Panc1 (cell line): ENCODE results near the gene BRAF.

Experiments used
- CTCF ChIP-seq: fragments of 450-650 bp; IDR thresholded peaks from 2 replicates; pipeline ENCODE4 v1.5.1; 2017; ENCODE audit warnings: mild to moderate bottlenecking
- POLR2AphosphoS5 ChIP-seq: IDR thresholded peaks from 2 replicates; pipeline ENCODE4 v1.6.1; 2012; ENCODE audit warnings: mild to moderate bottlenecking, low read depth, low read length, moderate library complexity
- TCF7L2 ChIP-seq: IDR thresholded peaks from 2 replicates; pipeline ENCODE4 v1.6.1; 2011; ENCODE audit warnings: mild to moderate bottlenecking, low read depth, low read length, inconsistent platforms
- TF ChIP-seq, protein P1 (sequence below), 2 experiments: IDR thresholded peaks; 2 replicates each; pipeline ENCODE4 v1.6.1; 2011 to 2012; ENCODE audit warnings: low read depth in 2 of 2, control low read depth in 1 of 2, low read length in 1 of 2, mild to moderate bottlenecking in 1 of 2, moderate library complexity in 1 of 2; ENCODE audit not compliant: insufficient read depth in 1 of 2

DNA sequence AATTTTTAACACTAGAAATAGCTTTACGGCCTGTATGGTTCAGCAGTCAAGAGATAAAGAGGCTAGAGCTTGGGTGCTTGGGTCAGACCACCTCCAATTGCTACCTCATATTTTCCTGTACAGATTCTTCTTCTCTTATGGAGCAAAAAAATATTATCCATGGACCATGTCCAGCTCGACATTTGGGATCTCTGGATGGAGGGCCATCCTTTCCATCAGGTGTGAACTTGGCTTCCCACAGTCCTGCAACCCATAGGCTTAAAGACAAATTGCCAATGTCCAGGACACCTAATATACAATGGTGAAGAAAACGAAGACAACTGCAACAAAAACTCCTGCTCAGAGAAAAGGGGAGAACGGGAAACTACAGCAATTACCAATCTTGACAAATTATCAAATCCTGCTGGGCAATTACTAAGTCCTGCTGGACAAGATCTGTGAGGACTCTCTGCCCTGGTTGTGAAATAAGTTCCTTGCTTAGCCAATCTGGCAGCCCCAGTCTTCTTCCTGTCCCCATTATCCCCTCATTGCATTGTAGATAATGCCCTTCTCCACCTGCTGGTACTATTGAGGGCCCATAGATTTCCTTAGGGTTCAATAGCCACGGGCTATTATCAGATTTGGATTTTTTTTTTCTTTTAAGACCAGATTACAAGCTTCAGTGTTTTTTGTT, 42.0 kb upstream of the BRAF start:
- TF ChIP-seq CTCF (no peak), POLR2AphosphoS5 (no peak), TCF7L2 (no peak)
- TF ChIP-seq, protein P1, sequence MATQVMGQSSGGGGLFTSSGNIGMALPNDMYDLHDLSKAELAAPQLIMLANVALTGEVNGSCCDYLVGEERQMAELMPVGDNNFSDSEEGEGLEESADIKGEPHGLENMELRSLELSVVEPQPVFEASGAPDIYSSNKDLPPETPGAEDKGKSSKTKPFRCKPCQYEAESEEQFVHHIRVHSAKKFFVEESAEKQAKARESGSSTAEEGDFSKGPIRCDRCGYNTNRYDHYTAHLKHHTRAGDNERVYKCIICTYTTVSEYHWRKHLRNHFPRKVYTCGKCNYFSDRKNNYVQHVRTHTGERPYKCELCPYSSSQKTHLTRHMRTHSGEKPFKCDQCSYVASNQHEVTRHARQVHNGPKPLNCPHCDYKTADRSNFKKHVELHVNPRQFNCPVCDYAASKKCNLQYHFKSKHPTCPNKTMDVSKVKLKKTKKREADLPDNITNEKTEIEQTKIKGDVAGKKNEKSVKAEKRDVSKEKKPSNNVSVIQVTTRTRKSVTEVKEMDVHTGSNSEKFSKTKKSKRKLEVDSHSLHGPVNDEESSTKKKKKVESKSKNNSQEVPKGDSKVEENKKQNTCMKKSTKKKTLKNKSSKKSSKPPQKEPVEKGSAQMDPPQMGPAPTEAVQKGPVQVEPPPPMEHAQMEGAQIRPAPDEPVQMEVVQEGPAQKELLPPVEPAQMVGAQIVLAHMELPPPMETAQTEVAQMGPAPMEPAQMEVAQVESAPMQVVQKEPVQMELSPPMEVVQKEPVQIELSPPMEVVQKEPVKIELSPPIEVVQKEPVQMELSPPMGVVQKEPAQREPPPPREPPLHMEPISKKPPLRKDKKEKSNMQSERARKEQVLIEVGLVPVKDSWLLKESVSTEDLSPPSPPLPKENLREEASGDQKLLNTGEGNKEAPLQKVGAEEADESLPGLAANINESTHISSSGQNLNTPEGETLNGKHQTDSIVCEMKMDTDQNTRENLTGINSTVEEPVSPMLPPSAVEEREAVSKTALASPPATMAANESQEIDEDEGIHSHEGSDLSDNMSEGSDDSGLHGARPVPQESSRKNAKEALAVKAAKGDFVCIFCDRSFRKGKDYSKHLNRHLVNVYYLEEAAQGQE (IDR thresholded peaks at IDR 0.05; ENCODE audit: insufficient read depth in 1 of 2, low read depth in 2 of 2, low read length in 1 of 2) = no peak
